IPS-18a (cell line): ENCODE results near the gene FAM200B.

Experiments used
- H3K27ac ChIP-seq: one replicate; pipeline ENCODE4 v1.5.1; 2013; ENCODE audit warnings: low read length
- H3K27me3 ChIP-seq: one replicate; pipeline ENCODE4 v1.6.1; 2013; ENCODE audit warnings: mild to moderate bottlenecking, low read length; ENCODE audit not compliant: control insufficient read depth, insufficient read depth
- H3K36me3 ChIP-seq: one replicate; pipeline ENCODE4 v1.6.1; 2013; ENCODE audit warnings: low read depth, low read length; ENCODE audit not compliant: control insufficient read depth
- H3K4me1 ChIP-seq: one replicate; pipeline ENCODE4 v1.6.1; 2013; ENCODE audit warnings: low read depth, low read length; ENCODE audit not compliant: control insufficient read depth
- H3K4me3 ChIP-seq: one replicate; pipeline ENCODE4 v1.5.1; 2013; ENCODE audit warnings: low read length
- H3K9ac ChIP-seq: one replicate; pipeline ENCODE4 v1.6.1; 2013; ENCODE audit warnings: mild to moderate bottlenecking, low read length, moderate library complexity
- H3K9me3 ChIP-seq: one replicate; pipeline ENCODE4 v1.6.1; 2013; ENCODE audit warnings: low read depth, low read length; ENCODE audit not compliant: control insufficient read depth

Gene FAM200B

GRCh38 chr4:15672101-15672500 is 9.5 kb upstream of the FAM200B start:
- no peak overlapping the region for H3K27ac ChIP-seq
- no peaks in the 10 kb centered on the region for H3K27me3 ChIP-seq
- no peak overlapping the region for H3K4me3 ChIP-seq
- no peak overlapping the region for H3K9ac ChIP-seq
- H3K4me1 ChIP-seq, result no peaks in the 10 kb centered on the region
- H3K9me3 ChIP-seq, result no peaks in the 10 kb centered on the region
- H3K36me3 ChIP-seq, result peaks cover 9% of the 10 kb centered on the region

- Histone ChIP-seq H3K27me3 (no peaks in the 10 kb centered on the region), H3K9ac (no peak overlapping the region), H3K9me3 (no peaks in the 10 kb centered on the region), H3K4me3 (no peak overlapping the region), H3K36me3 (peaks cover 3% of the 10 kb centered on the region), H3K27ac (no peak overlapping the region), H3K4me1 (peaks cover 9% of the 10 kb centered on the region)
These were observed 8.3 kb upstream of the FAM200B start for GRCh38 chr4:15673337-15673736.

- Histone ChIP-seq H3K27ac (no peak overlapping the region), H3K9me3 (no peaks in the 10 kb centered on the region), H3K27me3 (no peaks in the 10 kb centered on the region), H3K36me3 (no peaks in the 10 kb centered on the region), H3K4me1 (peaks cover 10% of the 10 kb centered on the region), H3K9ac (no peak overlapping the region), H3K4me3 (no peak overlapping the region)
These were observed 7.6 kb upstream of the FAM200B start for GRCh38 chr4:15674046-15674445.

GRCh38 chr4:15674926-15675325 is 6.7 kb upstream of the FAM200B start:
- H3K27ac ChIP-seq, result no peak overlapping the region
- H3K4me1 ChIP-seq, result peaks cover 14% of the 10 kb centered on the region
- no peak overlapping the region for H3K4me3 ChIP-seq
- H3K9ac ChIP-seq, result no peak overlapping the region
- H3K27me3 ChIP-seq, result no peaks in the 10 kb centered on the region
- H3K9me3 ChIP-seq, result no peaks in the 10 kb centered on the region
- H3K36me3 ChIP-seq, result no peaks in the 10 kb centered on the region

- Histone ChIP-seq H3K9ac (no peak overlapping the region), H3K4me3 (no peak overlapping the region), H3K4me1 (peaks cover 15% of the 10 kb centered on the region)
These were observed 6.3 kb upstream of the FAM200B start for GRCh38 chr4:15675356-15675755.

GRCh38 chr4:15676039-15676438 is 5.6 kb upstream of the FAM200B start:
- H3K27ac ChIP-seq, result no peak overlapping the region
- H3K9ac ChIP-seq, result no peak overlapping the region
- no peaks in the 10 kb centered on the region for H3K27me3 ChIP-seq
- peaks cover 15% of the 10 kb centered on the region for H3K4me1 ChIP-seq
- no peaks in the 10 kb centered on the region for H3K9me3 ChIP-seq
- no peak overlapping the region for H3K4me3 ChIP-seq
- H3K36me3 ChIP-seq, result no peaks in the 10 kb centered on the region

More at GRCh38 chr4:15675356-15675755, 6.3 kb upstream of the FAM200B start:
- no peaks in the 10 kb centered on the region for H3K27me3 ChIP-seq
- H3K9me3 ChIP-seq, result no peaks in the 10 kb centered on the region
- no peaks in the 10 kb centered on the region for H3K36me3 ChIP-seq
- no peak overlapping the region for H3K27ac ChIP-seq

GRCh38 chr4:15676899-15677298 is 4.7 kb upstream of the FAM200B start:
- Histone ChIP-seq H3K27me3 (no peaks in the 10 kb centered on the region), H3K4me3 (no peak overlapping the region), H3K36me3 (no peaks in the 10 kb centered on the region), H3K9me3 (no peaks in the 10 kb centered on the region), H3K4me1 (peaks cover 15% of the 10 kb centered on the region), H3K27ac (no peak overlapping the region), H3K9ac (no peak overlapping the region)

- Histone ChIP-seq H3K27ac (no peak overlapping the region), H3K36me3 (no peaks in the 10 kb centered on the region), H3K27me3 (no peaks in the 10 kb centered on the region), H3K4me3 (peak overlapping the region; percentile 11), H3K9ac (no peak overlapping the region), H3K9me3 (no peaks in the 10 kb centered on the region), H3K4me1 (peaks cover 18% of the 10 kb centered on the region)
These were observed 4.1 kb upstream of the FAM200B start for GRCh38 chr4:15677507-15677988.

GRCh38 chr4:15681067-15681371 is 608 bp upstream of the FAM200B start:
- H3K27me3 ChIP-seq, result no peaks in the 10 kb centered on the region
- peak overlapping the region; percentile 81 for H3K27ac ChIP-seq
- H3K4me1 ChIP-seq, result peaks cover 44% of the 10 kb centered on the region
- no peaks in the 10 kb centered on the region for H3K36me3 ChIP-seq
- peak overlapping the region; percentile 80 for H3K4me3 ChIP-seq
- peak overlapping the region; percentile 92 for H3K9ac ChIP-seq
- H3K9me3 ChIP-seq, result no peaks in the 10 kb centered on the region

GRCh38 chr4:15682242-15683142 is 865 bp downstream of the FAM200B start:
- no peaks in the 10 kb centered on the region for H3K9me3 ChIP-seq
- peaks cover 41% of the 10 kb centered on the region for H3K4me1 ChIP-seq
- peak overlapping the region; percentile 79 for H3K27ac ChIP-seq
- no peaks in the 10 kb centered on the region for H3K27me3 ChIP-seq
- peak overlapping the region; percentile 88 for H3K9ac ChIP-seq
- H3K36me3 ChIP-seq, result peaks cover 14% of the 10 kb centered on the region
- H3K4me3 ChIP-seq, result peak overlapping the region; percentile 80

GRCh38 chr4:15683143-15683495 is 1.5 kb downstream of the FAM200B start:
- Histone ChIP-seq H3K4me3 (peak overlapping the region; percentile 80), H3K4me1 (peaks cover 37% of the 10 kb centered on the region), H3K9me3 (no peaks in the 10 kb centered on the region), H3K27ac (no peak overlapping the region), H3K27me3 (no peaks in the 10 kb centered on the region), H3K9ac (peak overlapping the region; percentile 88), H3K36me3 (peaks cover 20% of the 10 kb centered on the region)

GRCh38 chr4:15684498-15684897 is 2.9 kb downstream of the FAM200B start:
- no peak overlapping the region for H3K27ac ChIP-seq
- H3K36me3 ChIP-seq, result peaks cover 21% of the 10 kb centered on the region
- peak overlapping the region; percentile 15 for H3K9ac ChIP-seq
- H3K27me3 ChIP-seq, result no peaks in the 10 kb centered on the region
- peaks cover 34% of the 10 kb centered on the region for H3K4me1 ChIP-seq
- H3K9me3 ChIP-seq, result no peaks in the 10 kb centered on the region
- peak overlapping the region; percentile 14 for H3K4me3 ChIP-seq
